ENCODE measurements around the gene ING1. TPM values are rescaled to one million over a fixed set of nuclear protein-coding genes. Genes with fewer than 3 reads are reported as not detected.

Gene ING1
- total and polyA plus RNA-seq, 10 donors = 10.5 to 32.4 (median 21.1) TPM

- peak overlapping the region; percentile 90 to 100 (median 98) for H3K4me3 ChIP-seq
- peaks cover 26 to 48% (median 34%) of the 10 kb centered on the region in 6 donors for H3K4me1 ChIP-seq
- WGBS, 5 donors = 0 to 1% (median 1%) methylated on average over 35 to 68 of the region's 68 CpGs
- DNase-seq = peak; percentile 100
- peak overlapping the region; percentile 99 to 100 (median 99) for H3K27ac ChIP-seq
- intact Hi-C loops (cut with DNase I; ENCODE audit: low total_unique reads) = no loop called here
- H3K9me3 ChIP-seq = no peaks in the 10 kb centered on the region
- no peaks in the 10 kb centered on the region for H3K36me3 ChIP-seq
- TF ChIP-seq POLR2AphosphoS5 (IDR thresholded peaks at IDR 0.05) (peak; percentile 98 to 100 (median 99)), CTCF (IDR thresholded peaks at IDR 0.05 in 8 of 11, conservative IDR thresholded peaks at IDR 0.05 in 3 of 11) (peak in 1 of 11 experiments; percentile 2), POLR2A (IDR thresholded peaks at IDR 0.05) (peak; percentile 90 to 97 (median 97))
- no peaks in the 10 kb centered on the region for H3K27me3 ChIP-seq (replicated peaks in 1 of 7)
Measured at GRCh38 chr13:110712849-110713641, 455 bp upstream of the ING1 start.

GRCh38 chr13:110713981-110714796 is 689 bp downstream of the ING1 start:
- intact Hi-C loops (cut with DNase I; ENCODE audit: low total_unique reads) = no loop called here
- peaks cover 29 to 58% (median 42%) of the 10 kb centered on the region in 6 donors for H3K4me1 ChIP-seq

GRCh38 chr13:110714797-110715394 is 1.4 kb downstream of the ING1 start:
- WGBS, 5 donors = 0 to 1% (median 1%) methylated on average over 42 to 49 of the region's 49 CpGs
- TF ChIP-seq POLR2AphosphoS5 (IDR thresholded peaks at IDR 0.05) (peak; percentile 81 to 100 (median 97)), POLR2A (IDR thresholded peaks at IDR 0.05) (peak; percentile 98 to 100 (median 100)), CTCF (IDR thresholded peaks at IDR 0.05 in 8 of 11, conservative IDR thresholded peaks at IDR 0.05 in 3 of 11) (peak in 1 of 11 experiments; percentile 9)
- intact Hi-C loops (cut with DNase I; ENCODE audit: low total_unique reads) = no loop called here

More at GRCh38 chr13:110713981-110714796, 689 bp downstream of the ING1 start:
- Histone ChIP-seq H3K36me3 (peaks cover 0 to 5% (median 2%) of the 10 kb centered on the region in 6 donors), H3K27ac (peak overlapping the region; percentile 99 to 100 (median 99)), H3K4me3 (peak overlapping the region; percentile 90 to 100 (median 98)), H3K27me3 (replicated peaks in 1 of 7) (no peaks in the 10 kb centered on the region), H3K9me3 (peaks cover 0 to 2% (median 0%) of the 10 kb centered on the region in 8 donors)
- DNase-seq = peak; percentile 94
- 0 to 1% (median 0%) methylated on average over 50 to 86 of the region's 86 CpGs for WGBS, 5 donors
- TF ChIP-seq POLR2AphosphoS5 (IDR thresholded peaks at IDR 0.05) (no peak), CTCF (IDR thresholded peaks at IDR 0.05 in 8 of 11, conservative IDR thresholded peaks at IDR 0.05 in 3 of 11) (peak in 1 of 11 experiments; percentile 44), POLR2A (IDR thresholded peaks at IDR 0.05) (no peak)

More at GRCh38 chr13:110714797-110715394, 1.4 kb downstream of the ING1 start:
- Histone ChIP-seq H3K9me3 (peaks cover 0 to 4% (median 0%) of the 10 kb centered on the region in 8 donors), H3K36me3 (peaks cover 0 to 12% (median 8%) of the 10 kb centered on the region in 6 donors), H3K27me3 (replicated peaks in 1 of 7) (no peaks in the 10 kb centered on the region), H3K4me3 (peak overlapping the region; percentile 90 to 100 (median 98)), H3K27ac (peak overlapping the region; percentile 99 to 100 (median 99)), H3K4me1 (peaks cover 29 to 54% (median 43%) of the 10 kb centered on the region in 6 donors)
- DNase-seq = peak; percentile 93

Data from spleen (tissue), 11 donors.